H1 (cell line): ENCODE data around the gene TUBB4B. TPM values are rescaled to one million over a fixed set of nuclear protein-coding genes. Genes with fewer than 3 reads are reported as not detected.

Experiments used
- BACH1 ChIP-seq: IDR thresholded peaks from 2 replicates; pipeline ENCODE4 v1.6.1; 2012; ENCODE audit warnings: low read length, improper control_type of control experiment
- BRCA1 ChIP-seq: IDR thresholded peaks from 2 replicates; pipeline ENCODE4 v1.6.1; 2012; ENCODE audit warnings: low read depth, low read length, improper control_type of control experiment
- CHD1 ChIP-seq: IDR thresholded peaks from 2 replicates; pipeline ENCODE4 v1.6.1; 2012; ENCODE audit warnings: low read depth, low read length, improper control_type of control experiment
- CHD2 ChIP-seq: IDR thresholded peaks from 2 replicates; pipeline ENCODE4 v1.6.1; 2012; ENCODE audit warnings: low read length, improper control_type of control experiment
- CTCF ChIP-seq, 3 experiments: IDR thresholded peaks; 1 replicate in 2 of 3; 2 replicates in 1 of 3; pipeline versions ENCODE4 v1.5.1 to v1.6.1; 2011; ENCODE audit warnings: low read length in 3 of 3, mild to moderate bottlenecking in 3 of 3, inconsistent platforms in 2 of 3, low read depth in 1 of 3, moderate library complexity in 1 of 3; ENCODE audit not compliant: insufficient read depth in 1 of 3; ENCODE audit errors: control extremely low read depth in 1 of 3
- EGR1 ChIP-seq: IDR thresholded peaks from 2 replicates; pipeline ENCODE4 v1.6.1; 2011; ENCODE audit warnings: low read depth, low read length, borderline replicate concordance
- GABPA ChIP-seq: IDR thresholded peaks from 2 replicates; pipeline ENCODE4 v1.6.1; 2011; ENCODE audit warnings: mild to moderate bottlenecking, low read length, moderate library complexity, borderline replicate concordance; ENCODE audit not compliant: insufficient read depth
- HDAC2 ChIP-seq, 2 experiments: fragments of 300-600 bp in 1 of 2; sonication (generic) in 1 of 2; IDR thresholded peaks; 2 replicates each; pipeline ENCODE4 v1.6.1; 2011 to 2012; ENCODE audit warnings: low read depth in 2 of 2, low read length in 2 of 2, mild to moderate bottlenecking in 2 of 2, moderate library complexity in 2 of 2, borderline replicate concordance in 1 of 2, inconsistent platforms in 1 of 2
- KDM5A ChIP-seq: fragments of 200-600 bp; IDR thresholded peaks from 2 replicates; pipeline ENCODE4 v1.7.1; 2012; ENCODE audit warnings: mild to moderate bottlenecking, low read length, inconsistent platforms, mixed read lengths
- NRF1 ChIP-seq: IDR thresholded peaks from 2 replicates; pipeline ENCODE4 v1.6.1; 2011; ENCODE audit warnings: mild to moderate bottlenecking, low read depth, low read length, improper control_type of control experiment
- POLR2A ChIP-seq, 2 experiments: IDR thresholded peaks; 1 replicate in 1 of 2; 2 replicates in 1 of 2; pipeline ENCODE4 v1.6.1; 2011; ENCODE audit warnings: low read depth in 2 of 2, low read length in 2 of 2, mild to moderate bottlenecking in 2 of 2; ENCODE audit errors: control extremely low read depth in 1 of 2
- SIN3A ChIP-seq, 2 experiments: IDR thresholded peaks in 1 of 2; conservative IDR thresholded peaks in 1 of 2; 2 replicates each; pipeline ENCODE4 v1.6.1; 2011 to 2012; ENCODE audit warnings: low read length in 2 of 2, improper control_type of control experiment in 1 of 2, low read depth in 1 of 2, mild to moderate bottlenecking in 1 of 2
- SP1 ChIP-seq: IDR thresholded peaks from 2 replicates; pipeline ENCODE4 v1.6.1; 2011; ENCODE audit warnings: low read depth, low read length
- TAF1 ChIP-seq: IDR thresholded peaks from 2 replicates; pipeline ENCODE4 v1.6.1; 2011; ENCODE audit warnings: mild to moderate bottlenecking, low read depth, low read length
- TAF7 ChIP-seq: optimal IDR thresholded peaks from 2 replicates; pipeline ENCODE3; 2011; ENCODE audit warnings: low read depth, mild to moderate bottlenecking, inconsistent platforms, low read length, moderate library complexity, borderline replicate concordance
- polyA plus RNA-seq, 7 experiments: library from polyadenylated mRNA; depleted of rRNA in 3 of 7; stranded (reverse) in 5 of 7; unstranded in 2 of 7; fragments of >200 nt in 5 of 7; fragments of 200-250 nt in 2 of 7; gene quantifications; 1 replicate in 5 of 7; 2 replicates in 1 of 7; 4 replicates in 1 of 7; pipeline versions ENCODE4 v1.2.1 to v1.2.3, GENCODE V29; 2011 to 2013; ENCODE audit warnings: missing spikeins in 2 of 7, mixed read lengths in 2 of 7
- total RNA-seq: library from RNA; stranded (reverse); fragmentation: NEBNext Ultra II Directional; extraction: Animal tissue kit (Norgen Biotek cat#: 25700); gene quantifications from 2 replicates; pipeline ENCODE4 v1.2.1, GENCODE V29; 2021
- TF ChIP-seq, protein P1 (sequence below): IDR thresholded peaks from 2 replicates; pipeline ENCODE4 v1.6.1; 2012; ENCODE audit warnings: low read length, inconsistent platforms

TUBB4B gene
- total and polyA plus RNA-seq, 2 of the 8 experiments (the other 6 are each of a cell fraction or from before 2014, with no cell fraction given) = 280 to 307 TPM

DNA sequence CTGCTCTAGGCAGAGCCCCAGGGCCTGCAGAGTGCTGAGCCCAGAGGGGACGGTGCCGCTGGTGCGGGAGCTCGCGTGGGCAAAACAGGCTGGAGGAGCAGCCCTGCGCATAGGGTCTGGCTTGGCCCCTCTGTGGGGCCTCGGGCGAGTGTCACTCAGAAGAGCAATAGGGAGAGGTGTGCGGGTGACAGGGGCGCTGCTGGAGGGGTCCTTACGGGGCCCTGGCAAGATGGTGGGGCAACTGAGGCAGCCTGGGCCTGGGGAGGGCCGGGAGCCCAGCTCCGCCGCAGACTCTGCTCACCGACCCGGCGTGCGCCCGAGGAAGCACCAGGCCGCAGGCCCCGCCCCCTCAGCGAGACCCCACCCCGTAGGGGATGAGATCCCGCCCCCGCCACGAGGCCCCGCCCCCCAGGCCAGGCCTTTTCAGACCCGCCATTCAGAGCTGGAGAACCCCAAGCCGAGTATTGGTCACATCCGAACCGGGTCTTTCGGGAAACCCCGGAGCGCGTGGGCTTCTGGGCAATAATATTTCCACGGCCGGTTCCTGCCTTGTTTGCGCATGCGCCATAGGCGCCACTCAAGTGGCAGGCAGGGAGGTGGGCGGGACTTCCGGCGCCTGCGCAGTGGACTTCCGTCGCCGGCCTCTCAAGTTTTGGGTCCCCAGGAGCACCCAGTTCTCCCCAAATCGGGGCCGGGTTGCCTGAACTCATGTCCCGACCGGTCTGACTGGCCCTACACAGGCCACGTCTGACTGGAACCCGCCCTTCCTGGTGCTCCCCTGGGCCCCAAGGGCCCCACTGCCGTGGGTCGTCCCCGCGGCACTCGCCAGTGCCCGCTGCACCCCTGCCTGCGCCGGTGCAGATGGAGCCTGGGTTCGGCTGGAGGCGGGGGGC is 17.8 kb upstream of the TUBB4B start (continued):
- TF ChIP-seq SIN3A (conservative IDR thresholded peaks at IDR 0.05 in 1 of 2, IDR thresholded peaks at IDR 0.05 in 1 of 2; ENCODE audit: low read depth in 1 of 2, low read length in 2 of 2) = peak in 1 of 2 experiments; percentile 62; a peak in 2 of 4 replicates
- peak; percentile 96 for TF ChIP-seq GABPA
- TF ChIP-seq BRCA1 = no peak
- TF ChIP-seq, protein P1, sequence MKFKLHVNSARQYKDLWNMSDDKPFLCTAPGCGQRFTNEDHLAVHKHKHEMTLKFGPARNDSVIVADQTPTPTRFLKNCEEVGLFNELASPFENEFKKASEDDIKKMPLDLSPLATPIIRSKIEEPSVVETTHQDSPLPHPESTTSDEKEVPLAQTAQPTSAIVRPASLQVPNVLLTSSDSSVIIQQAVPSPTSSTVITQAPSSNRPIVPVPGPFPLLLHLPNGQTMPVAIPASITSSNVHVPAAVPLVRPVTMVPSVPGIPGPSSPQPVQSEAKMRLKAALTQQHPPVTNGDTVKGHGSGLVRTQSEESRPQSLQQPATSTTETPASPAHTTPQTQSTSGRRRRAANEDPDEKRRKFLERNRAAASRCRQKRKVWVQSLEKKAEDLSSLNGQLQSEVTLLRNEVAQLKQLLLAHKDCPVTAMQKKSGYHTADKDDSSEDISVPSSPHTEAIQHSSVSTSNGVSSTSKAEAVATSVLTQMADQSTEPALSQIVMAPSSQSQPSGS = 0 out of 2 replicates have a peak, but pooled peaks have one; percentile 31
- TF ChIP-seq CTCF (IDR thresholded peaks at IDR 0.05; ENCODE audit: control extremely low read depth in 1 of 3, insufficient read depth in 1 of 3, low read depth in 1 of 3, low read length in 3 of 3) = no peak
- peak in 1 of 2 experiments; percentile 84; a peak in 1 of 4 replicates for TF ChIP-seq HDAC2 (IDR thresholded peaks at IDR 0.05; ENCODE audit: borderline replicate concordance in 1 of 2, low read depth in 2 of 2, low read length in 2 of 2)
- TF ChIP-seq SP1 = peak; percentile 93
- peak; percentile 73 for TF ChIP-seq BACH1
- 0 out of 2 replicates have a peak, but pooled peaks have one; percentile 13 for TF ChIP-seq CHD2
- peak; percentile 50 for TF ChIP-seq EGR1
- peak; percentile 69 for TF ChIP-seq NRF1
- TF ChIP-seq CHD1 = no peak
- TF ChIP-seq KDM5A = peak; percentile 30; the same call in 1 of the 2 replicates
- peak in 1 of 2 experiments; percentile 53; a peak in 1 of 3 replicates for TF ChIP-seq POLR2A (IDR thresholded peaks at IDR 0.05; ENCODE audit: control extremely low read depth in 1 of 2, low read depth in 2 of 2, low read length in 2 of 2)
- TF ChIP-seq TAF7 = peak; percentile 43
- peak; percentile 55 for TF ChIP-seq TAF1
